OCI-LY1 (cell line): ENCODE measurements around the gene PC.
"Not testable (repeated sequence)": the region's sequence is repeated elsewhere in the genome, so short reads cannot be mapped to it uniquely, and the experiment has no call there.

Experiments used
- EZH2 ChIP-seq: fragments of 200-600 bp; sonication (generic), shearing (Covaris generic); IDR thresholded peaks from 2 replicates; pipeline ENCODE4 v1.8.0; 2017; ENCODE audit warnings: borderline replicate concordance, mixed run types, mild to moderate bottlenecking, antibody characterized with exemption, low read length, moderate library complexity, mixed read lengths
- TF ChIP-seq, protein P1 (sequence below): fragments of 200-600 bp; sonication (generic), shearing (Covaris generic); IDR thresholded peaks from 2 replicates; pipeline ENCODE4 v1.5.1; 2017; ENCODE audit warnings: mild to moderate bottlenecking, antibody characterized with exemption, low read length, moderate library complexity, mixed read lengths

DNA sequence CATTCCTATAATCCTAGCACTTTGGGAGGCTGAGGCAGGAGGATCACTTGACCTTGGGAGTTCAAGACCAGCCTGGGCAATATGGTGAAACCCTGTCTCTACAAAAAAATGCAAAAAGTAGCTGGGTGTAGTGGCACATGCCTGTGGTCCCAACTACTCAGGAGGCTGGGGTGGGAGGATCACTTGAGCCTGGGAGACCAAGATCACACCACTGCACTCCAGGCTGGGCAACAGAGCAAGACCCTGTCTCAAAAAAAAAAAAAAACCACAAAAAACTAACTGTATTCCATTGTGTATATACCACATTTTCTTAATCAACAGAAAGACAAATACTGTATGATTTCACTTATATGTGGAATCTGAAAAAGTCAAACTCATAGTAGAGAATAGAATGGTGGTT is 158.4 kb downstream of the PC start:
- TF ChIP-seq, protein P1, sequence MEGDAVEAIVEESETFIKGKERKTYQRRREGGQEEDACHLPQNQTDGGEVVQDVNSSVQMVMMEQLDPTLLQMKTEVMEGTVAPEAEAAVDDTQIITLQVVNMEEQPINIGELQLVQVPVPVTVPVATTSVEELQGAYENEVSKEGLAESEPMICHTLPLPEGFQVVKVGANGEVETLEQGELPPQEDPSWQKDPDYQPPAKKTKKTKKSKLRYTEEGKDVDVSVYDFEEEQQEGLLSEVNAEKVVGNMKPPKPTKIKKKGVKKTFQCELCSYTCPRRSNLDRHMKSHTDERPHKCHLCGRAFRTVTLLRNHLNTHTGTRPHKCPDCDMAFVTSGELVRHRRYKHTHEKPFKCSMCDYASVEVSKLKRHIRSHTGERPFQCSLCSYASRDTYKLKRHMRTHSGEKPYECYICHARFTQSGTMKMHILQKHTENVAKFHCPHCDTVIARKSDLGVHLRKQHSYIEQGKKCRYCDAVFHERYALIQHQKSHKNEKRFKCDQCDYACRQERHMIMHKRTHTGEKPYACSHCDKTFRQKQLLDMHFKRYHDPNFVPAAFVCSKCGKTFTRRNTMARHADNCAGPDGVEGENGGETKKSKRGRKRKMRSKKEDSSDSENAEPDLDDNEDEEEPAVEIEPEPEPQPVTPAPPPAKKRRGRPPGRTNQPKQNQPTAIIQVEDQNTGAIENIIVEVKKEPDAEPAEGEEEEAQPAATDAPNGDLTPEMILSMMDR = not testable (repeated sequence)
- not testable (repeated sequence) for TF ChIP-seq EZH2
